Peyer's patch (tissue), 4 donors: ENCODE measurements around the gene GALNT17.

Source experiments
- CTCF ChIP-seq, 6 experiments: fragments of 450-650 bp in 4 of 6; fragments of 200-600 bp in 2 of 6; sonication (generic) in 1 of 6; IDR thresholded peaks; one replicate each; pipeline ENCODE4 v1.5.1; 2017 to 2019; ENCODE audit warnings: antibody characterized with exemption in 6 of 6, mild to moderate bottlenecking in 3 of 6, moderate library complexity in 1 of 6
- POLR2A ChIP-seq, 2 donors: fragments of 450-650 bp; IDR thresholded peaks; one replicate each; pipeline ENCODE4 v1.5.1; 2017; ENCODE audit warnings: antibody characterized with exemption in 2 of 2, mild to moderate bottlenecking in 2 of 2, moderate library complexity in 2 of 2

GRCh38 chr7:71563276-71563675 is 431.3 kb downstream of the GALNT17 start:
- TF ChIP-seq CTCF (IDR thresholded peaks at IDR 0.05) = no peak
- TF ChIP-seq POLR2A (IDR thresholded peaks at IDR 0.05) = no peak
